NCI-H2029 (cell line): ENCODE measurements around the gene ERBB3.
A peak's percentile ranks its signal among the peaks of the same experiment; 100 is the strongest.

Experiments
- DNase-seq: peaks from one replicate; lab custom pipeline; 2025; lab: John Stamatoyannopoulos, UW

The ERBB3 gene

GRCh38 chr12:56137853-56138571 lies 58.0 kb downstream of the ERBB3 start:
- no peak for DNase-seq

GRCh38 chr12:56141946-56142784 lies 62.2 kb downstream of the ERBB3 start:
- DNase-seq, result no peak

- no peak for DNase-seq
Observed at GRCh38 chr12:56143217-56143616, 63.3 kb downstream of the ERBB3 start.

- DNase-seq, result no peak
Observed at GRCh38 chr12:56143870-56144269, 63.9 kb downstream of the ERBB3 start.

- DNase-seq, result no peak
Observed at GRCh38 chr12:56145217-56145616, 65.3 kb downstream of the ERBB3 start.

- no peak for DNase-seq
Observed at GRCh38 chr12:56146492-56147460, 66.8 kb downstream of the ERBB3 start.

- no peak for DNase-seq
Observed at GRCh38 chr12:56150563-56150962, 70.6 kb downstream of the ERBB3 start.

- DNase-seq, result peak; percentile 52
Observed at GRCh38 chr12:56151672-56152131, 71.7 kb downstream of the ERBB3 start.

- DNase-seq, result peak; percentile 92
Observed at GRCh38 chr12:56152132-56152755, 72.3 kb downstream of the ERBB3 start, which contains the start of gene MYL6B. MYL6B (plus strand) TSS chr12:56152587; CDS start chr12:56153919, 1,332 bp downstream.
